Brain pericyte (primary cell): ENCODE results near the gene INPP5D.
"Not testable (repeated sequence)": the region's sequence is repeated elsewhere in the genome, so short reads cannot be mapped to it uniquely, and the experiment has no call there.

Experiments used
- DNase-seq: peaks from one replicate; pipeline ENCODE4 v3.0.0-alpha.2; 2012; ENCODE audit warnings: low read depth, low spot score

INPP5D gene

DNA sequence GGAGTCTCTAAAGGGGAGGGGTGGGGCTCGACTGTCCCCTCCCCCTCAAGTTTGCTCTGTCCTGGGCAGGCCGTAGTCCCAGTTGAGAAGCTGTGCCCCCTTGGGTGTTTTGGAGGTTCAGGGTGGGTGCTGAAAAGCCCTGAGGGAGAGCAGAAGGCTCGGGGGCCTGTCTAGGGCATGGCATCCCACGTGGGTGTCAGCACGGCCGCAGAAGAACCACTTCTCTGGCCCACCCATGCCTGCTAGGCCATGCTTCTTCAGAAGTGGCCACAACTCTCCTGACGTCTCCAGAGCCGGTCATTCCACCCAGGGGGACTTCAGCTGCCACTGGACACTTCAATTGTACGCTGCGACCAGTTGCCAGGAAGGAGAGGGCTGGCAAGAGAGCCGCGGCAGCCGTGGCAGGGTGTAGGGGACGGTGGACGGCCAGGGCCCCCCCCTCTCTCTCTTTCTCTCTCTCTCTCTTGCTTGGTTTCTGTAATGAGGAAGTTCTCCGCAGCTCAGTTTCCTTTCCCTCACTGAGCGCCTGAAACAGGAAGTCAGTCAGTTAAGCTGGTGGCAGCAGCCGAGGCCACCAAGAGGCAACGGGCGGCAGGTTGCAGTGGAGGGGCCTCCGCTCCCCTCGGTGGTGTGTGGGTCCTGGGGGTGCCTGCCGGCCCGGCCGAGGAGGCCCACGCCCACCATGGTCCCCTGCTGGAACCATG, at the start of gene INPP5D:
INPP5D (plus strand) TSS at position 546 of the 704 bp plus-strand sequence; CDS start at position 683, 137 bp downstream.
- DNase-seq = no peak

DNA sequence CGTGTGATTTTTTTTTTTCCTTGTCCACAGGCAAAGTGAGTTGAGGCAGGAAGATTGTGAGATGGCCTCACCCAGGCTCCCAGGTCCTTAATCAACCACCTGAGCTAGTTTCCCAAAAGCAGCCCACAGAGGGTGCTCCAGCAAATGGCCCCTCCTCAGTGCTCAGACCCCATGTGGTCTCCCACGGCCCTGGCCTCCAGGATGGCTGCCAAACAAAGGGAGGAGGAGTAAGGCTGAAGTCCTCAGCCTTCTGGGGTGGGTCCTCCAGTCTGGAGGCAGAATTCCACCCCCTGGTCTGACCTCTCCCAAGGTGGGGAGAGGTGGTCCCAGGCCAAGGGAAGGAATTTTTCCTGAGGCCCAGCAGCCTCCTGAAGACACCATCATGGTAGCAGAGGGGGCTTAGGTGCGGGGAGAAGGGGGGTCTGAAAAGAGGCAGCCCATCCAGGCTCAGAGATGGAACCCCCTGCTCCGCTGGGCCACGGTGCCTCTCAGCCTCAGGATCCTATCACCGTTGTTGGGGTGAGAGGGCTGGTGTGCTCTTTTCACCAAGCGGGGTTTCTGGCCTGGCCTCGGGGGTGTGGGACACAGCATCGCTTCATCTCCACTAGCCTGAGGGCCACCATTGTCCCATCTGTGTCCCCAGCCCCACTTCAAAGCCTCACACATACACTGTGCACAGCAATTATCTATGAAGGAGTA, 49.4 kb upstream of the INPP5D start:
- no peak for DNase-seq

DNA sequence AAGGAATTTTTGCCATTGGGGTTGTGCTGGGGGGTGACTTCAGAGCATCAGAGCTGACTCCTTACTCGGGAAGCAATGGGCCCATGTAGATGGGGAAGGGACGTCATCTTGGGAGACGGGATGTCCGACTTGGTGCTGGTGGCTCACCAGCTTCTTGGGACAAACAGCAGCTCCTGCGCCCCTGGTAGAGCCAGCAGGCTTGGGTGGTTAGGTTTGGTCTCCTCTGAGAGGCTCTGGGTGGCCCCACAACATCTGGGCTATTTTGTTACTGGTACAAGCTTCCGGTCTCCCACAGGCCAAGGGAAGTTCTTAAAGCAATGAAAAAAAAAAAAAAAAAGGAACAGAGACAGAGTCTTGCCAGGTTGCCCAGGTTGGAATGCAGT, 48.9 kb upstream of the INPP5D start:
- DNase-seq = no peak

DNA sequence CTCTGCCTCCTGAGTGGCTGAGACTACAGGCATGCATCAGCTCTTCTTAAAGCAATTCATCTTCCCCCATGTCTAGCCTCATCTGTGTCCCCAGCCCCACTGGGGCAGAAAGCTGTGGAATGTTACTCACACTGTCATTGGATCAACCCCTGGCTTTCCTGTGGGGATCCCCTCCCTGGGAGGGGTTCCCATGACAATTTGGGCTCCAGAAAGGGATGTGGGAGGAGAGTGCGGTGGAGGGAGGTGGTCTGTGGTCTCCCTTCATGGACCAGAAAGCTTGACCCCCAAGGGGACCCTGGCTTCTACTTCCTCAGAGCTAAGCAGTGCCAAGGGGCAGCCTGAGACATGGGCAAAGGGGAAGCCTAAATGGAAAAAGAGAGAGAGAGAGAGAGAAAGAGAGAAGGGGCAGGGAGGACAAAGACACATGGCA, 48.4 kb upstream of the INPP5D start:
- no peak for DNase-seq

DNA sequence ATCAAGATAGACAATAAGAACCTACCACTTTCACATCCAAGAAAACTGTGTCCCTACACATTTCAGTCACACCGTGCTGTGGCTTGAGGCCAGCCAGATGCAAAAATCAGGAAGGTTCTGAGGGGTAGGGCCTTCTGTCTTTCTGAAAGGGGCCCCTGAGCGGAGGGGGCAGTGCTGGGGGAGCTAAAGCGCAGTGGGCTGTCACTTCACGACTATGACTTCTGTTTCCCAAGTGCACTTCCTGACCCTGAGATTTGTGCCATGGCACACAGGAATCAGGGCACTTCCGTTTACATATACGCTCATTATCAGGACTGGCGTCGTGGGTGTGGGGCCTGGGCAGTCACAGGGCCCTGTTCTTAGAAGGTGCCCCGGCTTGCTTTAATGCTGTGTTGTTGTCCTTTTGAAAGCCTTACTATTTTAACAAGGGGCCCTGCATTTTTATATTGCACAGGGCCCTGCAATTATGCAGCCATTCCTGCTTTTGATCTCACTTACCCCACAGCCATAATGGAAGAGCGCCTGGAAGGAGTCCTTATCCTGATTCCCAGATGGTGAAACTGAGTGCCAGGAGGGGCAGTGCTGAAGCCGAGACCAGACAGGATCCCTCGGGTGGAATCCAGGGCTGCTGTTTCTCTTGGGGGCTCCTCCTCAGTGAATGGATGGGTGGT, 47.7 kb upstream of the INPP5D start:
- no peak for DNase-seq

DNA sequence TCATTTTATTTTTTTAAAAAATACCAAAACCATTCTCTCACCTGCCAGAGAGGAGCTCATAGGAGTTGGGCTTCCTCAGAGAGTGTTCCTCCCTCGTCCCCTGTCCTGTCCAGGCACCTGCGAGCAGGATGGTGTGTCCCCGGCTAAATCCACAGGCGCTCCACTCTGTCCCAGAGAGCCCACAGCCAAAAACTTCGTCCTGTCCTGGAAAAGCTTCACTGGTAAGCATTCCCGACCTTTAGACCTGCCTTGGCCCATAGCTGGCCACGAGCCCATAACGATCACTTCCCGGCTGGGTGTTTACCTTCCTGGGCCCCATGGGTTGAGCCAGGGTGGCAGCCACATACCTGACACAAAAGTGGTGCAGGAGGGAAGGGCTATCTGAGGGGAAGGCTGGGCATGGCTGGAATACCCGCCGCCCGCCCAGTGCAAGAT, 47.1 kb upstream of the INPP5D start, which contains the start of gene NGEF:
NGEF (minus strand) TSS at position 230 of the 435 bp plus-strand sequence. CDS start 38,366 bp downstream, outside the sequence.
- DNase-seq = no peak

DNA sequence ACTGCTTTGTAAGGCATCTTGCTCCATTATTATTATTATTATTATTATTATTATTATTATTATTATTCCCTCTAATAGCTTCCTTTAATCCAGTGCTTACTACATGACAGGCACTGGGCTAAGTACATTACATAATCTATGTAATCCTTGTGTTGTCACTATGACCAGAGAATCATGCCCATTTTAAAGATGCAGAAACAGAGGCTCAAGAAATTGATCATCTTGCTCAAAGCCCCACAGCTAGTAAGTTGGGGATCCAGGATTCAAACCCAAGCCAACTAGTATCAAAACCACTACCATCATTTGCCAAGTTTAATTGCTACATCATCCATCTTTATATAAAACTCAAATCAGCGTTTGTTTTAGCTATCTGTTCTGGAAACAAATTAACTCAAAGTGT, 46.5 kb upstream of the INPP5D start:
- no peak for DNase-seq

DNA sequence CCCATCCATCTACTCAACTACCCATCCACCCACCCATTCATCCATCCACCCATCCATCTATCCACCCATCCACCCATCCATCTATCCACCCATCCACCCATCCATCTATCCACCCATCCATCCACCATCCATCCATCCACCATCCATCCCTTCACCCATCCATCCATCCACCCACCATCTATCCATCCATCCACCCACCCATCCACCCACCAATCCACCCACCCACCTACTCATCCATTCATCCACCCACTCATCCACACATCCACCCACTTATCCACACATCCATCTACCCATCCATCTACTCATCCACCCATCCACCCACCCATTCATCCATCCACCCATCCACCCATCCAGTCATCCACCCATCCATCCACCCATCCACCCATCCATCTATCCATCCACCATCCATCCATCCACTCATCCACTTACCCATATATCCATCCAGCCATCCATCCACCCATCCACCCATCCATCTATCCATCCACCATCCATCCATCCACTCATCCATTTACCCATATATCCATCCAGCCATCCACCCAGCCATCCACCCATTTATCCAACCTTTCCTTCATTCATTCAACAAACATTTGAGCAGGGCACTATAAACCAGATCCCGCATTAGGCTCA, 45.0 kb upstream of the INPP5D start:
- no peak for DNase-seq

DNA sequence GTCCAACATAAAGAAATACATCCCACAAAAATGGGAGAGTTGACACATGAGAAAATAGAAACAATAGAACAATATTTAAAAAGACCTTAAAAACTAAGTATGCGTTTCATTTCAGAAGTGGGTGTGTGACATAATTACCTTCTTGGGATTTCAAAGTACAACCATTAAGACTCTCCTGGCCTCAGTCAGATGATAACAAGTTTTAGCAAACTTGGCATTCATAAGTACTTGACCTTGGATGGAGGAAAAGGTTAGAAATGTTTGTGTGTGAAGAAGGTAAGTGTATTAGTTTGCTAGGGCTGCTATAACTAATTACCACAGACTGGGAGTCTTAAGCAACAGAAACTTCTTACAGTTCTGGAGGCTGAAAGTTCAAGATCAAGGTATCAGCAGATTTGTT, 42.2 kb upstream of the INPP5D start:
- no peak for DNase-seq

DNA sequence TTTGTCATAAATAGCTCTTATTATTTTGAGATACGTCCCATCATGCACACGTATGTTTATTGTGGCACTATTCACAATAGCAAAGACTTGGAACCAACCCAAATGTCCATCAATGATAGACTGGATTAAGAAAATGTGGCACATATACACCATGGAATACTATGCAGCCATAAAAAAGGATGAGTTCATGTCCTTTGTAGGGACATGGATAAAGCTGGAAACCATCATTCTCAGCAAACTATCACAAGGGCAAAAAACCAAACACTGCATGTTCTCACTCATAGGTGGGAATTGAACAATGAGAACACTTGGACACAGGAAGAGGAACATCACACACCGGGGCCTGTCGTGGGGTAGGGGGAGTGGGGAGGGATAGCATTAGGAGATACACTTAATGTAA, 40.5 kb upstream of the INPP5D start:
- not testable (repeated sequence) for DNase-seq

DNA sequence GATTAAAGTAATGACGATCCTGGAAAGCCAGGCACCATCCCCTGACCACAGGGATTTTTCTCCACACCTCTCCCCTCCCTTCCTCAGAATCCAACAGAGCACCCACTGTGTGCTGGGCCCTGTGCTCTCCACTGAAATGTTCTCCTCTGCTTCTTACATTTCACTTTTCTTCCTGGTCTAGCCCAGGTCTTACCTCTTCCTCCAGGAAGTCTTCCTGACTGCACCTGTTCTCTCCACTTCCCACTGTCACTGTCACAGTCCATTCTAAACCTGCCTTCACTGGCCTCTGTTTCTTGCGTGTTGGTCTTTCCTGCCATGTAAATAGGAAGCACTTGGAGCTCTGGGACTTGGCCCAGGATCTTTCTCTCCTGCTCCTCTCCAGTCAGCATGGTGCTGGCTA, 39.7 kb upstream of the INPP5D start:
- no peak for DNase-seq

DNA sequence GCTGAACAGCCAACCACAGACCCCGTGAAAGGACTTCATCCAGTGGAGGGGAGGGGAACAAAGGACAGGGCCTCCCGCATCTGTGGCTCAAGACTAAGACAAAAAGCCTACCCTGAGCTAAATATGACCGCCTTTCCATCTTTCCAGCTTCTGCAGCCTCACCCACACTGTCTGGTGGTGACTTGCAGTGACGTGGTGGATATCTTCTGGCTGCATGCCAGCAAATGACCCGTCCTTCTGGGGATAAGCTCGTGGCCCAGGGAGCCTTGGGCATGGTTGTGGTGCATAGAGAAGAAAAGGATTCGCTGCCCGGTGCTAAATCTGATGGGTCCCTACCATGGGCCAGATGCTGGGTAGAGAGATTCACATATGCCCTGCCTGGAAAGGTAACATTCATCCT, 38.4 kb upstream of the INPP5D start:
- DNase-seq = no peak

DNA sequence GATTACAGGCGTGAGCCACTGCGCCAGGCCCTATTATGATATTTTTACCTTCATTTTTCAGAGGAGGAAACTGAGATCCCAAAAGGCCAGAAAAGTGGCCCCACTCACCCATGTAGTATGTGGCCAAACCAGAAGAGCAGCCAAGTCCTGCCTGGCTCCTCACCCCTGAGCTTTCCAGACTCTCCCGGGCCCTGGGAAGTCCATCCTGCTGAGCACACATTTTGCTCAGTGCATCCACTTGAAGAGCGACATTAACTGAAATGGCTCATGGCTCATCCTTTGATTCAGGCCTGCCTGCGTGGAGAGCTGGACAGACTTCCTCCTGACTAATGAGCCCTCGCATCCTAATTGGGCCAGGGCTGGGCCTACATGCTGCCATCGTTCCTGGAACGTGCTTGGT, 37.6 kb upstream of the INPP5D start:
- no peak for DNase-seq

DNA sequence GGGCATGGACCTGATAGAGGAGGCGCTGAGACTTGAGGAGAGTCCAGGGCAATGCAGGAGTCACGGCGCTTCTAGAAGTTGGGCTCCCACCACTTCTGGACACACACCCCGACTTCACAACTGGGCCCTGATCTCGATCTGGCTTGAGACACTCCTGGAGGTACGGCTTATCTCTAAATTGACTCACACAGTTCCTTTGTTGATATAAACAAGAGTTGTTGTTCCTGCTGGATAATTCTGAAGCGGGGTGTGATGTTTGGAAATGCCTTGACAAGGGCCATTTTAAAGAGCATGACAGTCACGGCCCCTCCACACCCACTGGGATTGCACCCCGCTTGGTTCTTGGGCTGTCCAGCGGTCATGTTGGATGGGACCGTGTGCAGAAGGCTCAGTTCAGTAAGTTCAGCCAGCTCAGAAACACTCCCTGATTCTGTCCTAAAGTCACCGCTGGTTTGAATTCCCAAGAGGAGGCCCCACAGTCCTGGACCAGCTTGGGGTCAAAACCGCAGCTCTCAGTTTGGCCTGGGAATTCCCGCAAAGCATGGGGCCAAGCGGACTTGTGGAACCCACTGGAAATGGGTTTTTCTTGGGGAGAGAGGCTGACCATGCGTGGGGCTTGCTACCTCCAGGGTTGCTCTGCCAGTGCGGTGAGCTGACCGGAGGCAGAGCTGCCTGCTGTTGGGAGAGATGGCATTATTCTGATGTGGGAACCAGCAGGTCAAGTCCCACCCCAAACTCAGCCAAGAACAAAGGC, 37.0 kb upstream of the INPP5D start:
- no peak for DNase-seq

DNA sequence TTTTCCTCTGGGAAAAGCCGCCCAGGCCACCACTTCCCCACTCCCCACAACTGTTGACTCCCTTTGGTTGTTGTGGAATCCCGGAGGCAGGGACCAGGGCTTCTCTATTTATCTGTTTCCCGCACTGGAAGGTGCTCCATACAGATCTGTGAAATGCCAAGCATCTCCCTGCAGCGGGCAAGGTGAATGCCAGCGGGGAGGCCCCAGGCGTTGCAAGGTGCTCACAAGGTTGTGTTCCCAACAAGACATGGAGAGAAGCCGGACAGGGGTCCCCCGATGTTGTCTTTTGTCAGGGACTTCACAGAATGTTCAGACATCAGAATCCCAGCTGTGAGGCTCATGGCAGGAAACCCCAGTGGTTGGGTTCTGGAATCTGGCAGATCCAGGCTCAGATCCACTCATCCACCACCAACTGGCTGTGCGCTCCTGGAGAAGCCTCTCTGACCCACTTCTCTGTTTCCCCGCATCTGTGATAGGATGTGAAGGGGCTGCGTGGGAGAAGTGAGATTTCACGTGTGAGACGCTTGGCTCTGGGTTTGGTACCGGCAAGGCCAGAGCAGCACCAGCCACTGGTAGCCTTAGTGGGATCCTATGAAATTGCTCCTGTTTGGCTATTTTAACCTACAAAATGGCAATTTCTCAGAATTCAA, 36.3 kb upstream of the INPP5D start:
- DNase-seq = no peak

DNA sequence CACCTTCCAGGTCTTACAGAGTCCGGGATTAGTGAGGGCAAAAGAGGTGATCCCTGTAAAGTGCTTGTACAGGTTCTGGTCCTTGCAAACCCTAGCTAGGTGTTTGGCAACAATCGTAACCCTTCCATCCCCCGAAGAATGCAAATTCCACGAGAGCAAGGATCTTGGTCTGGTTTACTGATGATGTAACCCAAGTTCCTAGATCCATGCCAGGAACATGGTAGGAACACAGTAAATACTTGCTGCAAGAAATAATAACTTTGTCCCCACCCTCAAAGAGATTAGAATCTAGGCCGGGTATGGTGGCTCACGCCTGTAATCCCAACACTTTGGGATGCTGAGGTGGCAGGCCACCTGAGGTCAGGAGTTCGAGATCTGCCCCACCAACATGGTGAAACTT, 34.4 kb upstream of the INPP5D start:
- DNase-seq = no peak

DNA sequence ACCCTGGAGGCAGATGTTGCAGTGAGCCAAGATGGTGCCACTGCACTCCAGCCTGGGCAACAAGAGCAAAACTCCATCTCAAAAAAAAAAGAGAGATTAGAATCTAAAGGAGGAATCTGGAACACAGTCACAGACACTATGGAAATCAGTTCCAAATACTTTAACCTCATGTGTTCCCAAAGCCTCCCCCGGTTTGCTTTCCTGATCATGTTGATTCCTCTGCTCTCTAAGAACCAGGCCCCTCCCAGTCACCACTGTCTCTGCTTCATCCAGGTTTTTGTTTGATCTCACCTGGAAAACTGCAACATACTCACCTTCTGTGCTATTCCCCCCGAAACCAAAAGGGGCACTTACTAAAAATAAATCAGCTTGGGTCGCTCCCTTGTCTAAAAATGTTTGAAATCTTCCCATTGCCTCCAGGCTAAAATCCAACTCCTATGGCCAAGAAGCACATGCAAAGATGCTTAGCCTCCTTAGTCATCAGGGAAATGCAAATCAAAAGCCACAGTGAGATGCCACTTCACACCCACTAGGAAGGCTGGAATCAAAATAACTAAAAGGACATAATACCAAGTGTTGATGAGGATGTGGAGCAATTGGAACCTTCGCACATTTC, 33.8 kb upstream of the INPP5D start:
- DNase-seq = no peak

DNA sequence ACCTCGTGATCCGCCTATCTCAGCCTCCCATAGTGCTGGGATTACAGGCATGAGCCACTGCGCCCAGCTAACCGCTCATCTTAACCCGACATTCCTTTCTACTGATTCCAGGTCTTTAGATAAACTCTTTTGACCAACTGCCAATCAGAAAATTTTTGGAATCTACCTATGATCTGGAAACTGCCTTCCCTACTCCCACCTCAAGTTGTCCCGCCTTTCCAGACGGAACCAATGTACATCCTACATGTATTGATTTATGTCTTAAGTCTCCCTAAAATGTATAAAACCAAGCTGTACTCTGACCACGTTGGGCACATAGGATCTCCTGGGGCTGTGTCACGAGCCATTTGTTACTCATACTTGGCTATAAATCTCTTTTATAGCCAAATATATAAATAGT, 30.8 kb upstream of the INPP5D start:
- no peak for DNase-seq

DNA sequence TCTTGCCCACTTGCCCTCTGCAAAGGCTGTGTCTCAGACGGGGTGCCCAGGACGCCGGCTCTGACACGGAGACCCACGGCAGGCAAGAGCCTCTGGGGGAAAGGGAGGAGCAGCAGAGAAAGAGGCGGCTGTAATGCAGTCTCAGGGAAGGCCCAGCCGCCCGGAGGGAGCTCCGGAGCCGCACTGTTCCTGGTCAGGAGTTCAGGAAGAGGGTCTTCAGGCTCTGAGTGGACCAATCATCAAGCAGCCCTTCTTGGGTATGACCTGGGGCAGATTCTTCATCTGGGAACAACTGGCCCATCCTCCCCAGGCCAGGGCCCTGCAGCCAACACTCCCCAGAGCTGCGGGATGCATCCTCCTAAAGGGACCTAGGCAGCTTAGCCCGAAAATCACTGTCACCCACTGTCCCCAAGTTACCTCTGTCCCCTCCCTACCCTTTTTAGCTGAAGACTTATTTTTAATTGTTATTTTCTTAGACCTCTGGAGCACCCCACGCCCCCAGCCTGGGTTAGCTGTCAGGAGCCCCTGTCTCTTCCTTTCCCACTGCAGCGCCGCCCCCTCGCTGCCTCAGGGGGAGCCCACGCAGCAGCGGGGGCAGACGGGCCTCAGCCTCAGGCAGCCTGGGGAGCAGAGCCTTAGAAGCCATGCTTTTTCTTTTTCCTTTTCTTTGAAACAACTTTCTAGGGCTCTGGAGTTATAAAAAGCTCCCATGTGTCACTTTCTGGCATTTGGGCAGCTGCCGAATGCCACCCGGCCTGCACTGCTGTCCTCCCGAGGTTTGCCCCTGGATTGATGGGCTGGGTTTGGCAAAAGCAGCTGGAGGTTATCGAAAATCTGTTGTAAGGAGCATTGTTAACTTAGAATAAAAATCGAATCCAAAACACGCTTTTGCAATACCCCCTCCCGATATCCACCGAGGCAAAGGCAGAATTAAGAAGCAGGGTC, 28.3 kb upstream of the INPP5D start:
- DNase-seq = no peak
